Activated naive CD8-positive, alpha-beta T cell (primary cell): Measurements from ENCODE around the gene TSKU.
A peak's percentile ranks its signal among the peaks of the same experiment; 100 is the strongest.

Experiments used
- H3K27ac Mint-ChIP-seq: one replicate; pipeline ENCODE4 v1.8.0; 2021; ENCODE audit warnings: mixed read lengths
- H3K27me3 Mint-ChIP-seq: one replicate; pipeline ENCODE4 v1.8.0; 2021; ENCODE audit warnings: mixed read lengths
- H3K36me3 Mint-ChIP-seq: one replicate; pipeline ENCODE4 v1.8.0; 2021; ENCODE audit warnings: mixed read lengths
- H3K4me1 Mint-ChIP-seq: one replicate; pipeline ENCODE4 v1.8.0; 2021; ENCODE audit warnings: low read depth, mixed read lengths
- H3K4me3 Mint-ChIP-seq: one replicate; pipeline ENCODE4 v1.8.0; 2021; ENCODE audit warnings: mild to moderate bottlenecking, mixed read lengths
- H3K9me3 Mint-ChIP-seq: one replicate; pipeline ENCODE4 v1.8.0; 2021; ENCODE audit warnings: low read depth, mixed read lengths

The TSKU gene

GRCh38 chr11:76762356-76762752, 20.8 kb upstream of the TSKU start:
- no peaks in the 10 kb centered on the region for H3K9me3 Mint-ChIP-seq
- peaks cover 7% of the 10 kb centered on the region for H3K4me1 Mint-ChIP-seq
- no peak overlapping the region for H3K4me3 Mint-ChIP-seq
- H3K36me3 Mint-ChIP-seq: no peaks in the 10 kb centered on the region
- no peaks in the 10 kb centered on the region for H3K27me3 Mint-ChIP-seq
- no peak overlapping the region for H3K27ac Mint-ChIP-seq

- Mint-ChIP-seq H3K27ac (no peak overlapping the region), H3K27me3 (no peaks in the 10 kb centered on the region), H3K4me1 (peaks cover 12% of the 10 kb centered on the region), H3K36me3 (no peaks in the 10 kb centered on the region), H3K9me3 (no peaks in the 10 kb centered on the region), H3K4me3 (no peak overlapping the region)
These were observed 20.1 kb upstream of the TSKU start for GRCh38 chr11:76762867-76763572.

- no peak overlapping the region for H3K27ac Mint-ChIP-seq
- no peak overlapping the region for H3K4me3 Mint-ChIP-seq
- no peaks in the 10 kb centered on the region for H3K9me3 Mint-ChIP-seq
- peaks cover 19% of the 10 kb centered on the region for H3K4me1 Mint-ChIP-seq
- no peaks in the 10 kb centered on the region for H3K36me3 Mint-ChIP-seq
- no peaks in the 10 kb centered on the region for H3K27me3 Mint-ChIP-seq
These were observed 19.4 kb upstream of the TSKU start for GRCh38 chr11:76763573-76764346.

- Mint-ChIP-seq H3K9me3 (no peaks in the 10 kb centered on the region), H3K27me3 (no peaks in the 10 kb centered on the region), H3K4me3 (no peak overlapping the region), H3K4me1 (peaks cover 21% of the 10 kb centered on the region), H3K27ac (no peak overlapping the region), H3K36me3 (no peaks in the 10 kb centered on the region)
These were observed 18.1 kb upstream of the TSKU start for GRCh38 chr11:76764941-76765665.

- no peaks in the 10 kb centered on the region for H3K27me3 Mint-ChIP-seq
- H3K4me3 Mint-ChIP-seq: no peak overlapping the region
- H3K27ac Mint-ChIP-seq: no peak overlapping the region
- H3K9me3 Mint-ChIP-seq: no peaks in the 10 kb centered on the region
- no peaks in the 10 kb centered on the region for H3K36me3 Mint-ChIP-seq
- H3K4me1 Mint-ChIP-seq: peaks cover 21% of the 10 kb centered on the region
These were observed 17.2 kb upstream of the TSKU start for GRCh38 chr11:76765863-76766350.

GRCh38 chr11:76766521-76766920, 16.6 kb upstream of the TSKU start:
- Mint-ChIP-seq H3K36me3 (no peaks in the 10 kb centered on the region), H3K4me3 (no peak overlapping the region), H3K4me1 (peaks cover 21% of the 10 kb centered on the region), H3K27ac (no peak overlapping the region), H3K27me3 (no peaks in the 10 kb centered on the region), H3K9me3 (no peaks in the 10 kb centered on the region)

- Mint-ChIP-seq H3K9me3 (no peaks in the 10 kb centered on the region), H3K4me3 (no peak overlapping the region), H3K27me3 (no peaks in the 10 kb centered on the region), H3K36me3 (no peaks in the 10 kb centered on the region), H3K27ac (no peak overlapping the region), H3K4me1 (peaks cover 25% of the 10 kb centered on the region)
These were observed 15.5 kb upstream of the TSKU start for GRCh38 chr11:76767659-76768058.

GRCh38 chr11:76768088-76768908, 14.9 kb upstream of the TSKU start:
- Mint-ChIP-seq H3K9me3 (no peaks in the 10 kb centered on the region), H3K36me3 (no peaks in the 10 kb centered on the region), H3K27ac (no peak overlapping the region), H3K27me3 (no peaks in the 10 kb centered on the region), H3K4me1 (peaks cover 25% of the 10 kb centered on the region), H3K4me3 (peak overlapping the region; percentile 53)

GRCh38 chr11:76768909-76769560, 14.1 kb upstream of the TSKU start:
- Mint-ChIP-seq H3K9me3 (no peaks in the 10 kb centered on the region), H3K36me3 (no peaks in the 10 kb centered on the region), H3K4me1 (peaks cover 25% of the 10 kb centered on the region), H3K27ac (no peak overlapping the region), H3K4me3 (peak overlapping the region; percentile 53), H3K27me3 (no peaks in the 10 kb centered on the region)

GRCh38 chr11:76769645-76770586, 13.2 kb upstream of the TSKU start:
- no peak overlapping the region for H3K4me3 Mint-ChIP-seq
- H3K36me3 Mint-ChIP-seq: peaks cover 5% of the 10 kb centered on the region
- H3K27ac Mint-ChIP-seq: no peak overlapping the region
- peaks cover 25% of the 10 kb centered on the region for H3K4me1 Mint-ChIP-seq
- H3K9me3 Mint-ChIP-seq: peaks cover 6% of the 10 kb centered on the region
- H3K27me3 Mint-ChIP-seq: no peaks in the 10 kb centered on the region

GRCh38 chr11:76770642-76771445, 12.3 kb upstream of the TSKU start:
- no peak overlapping the region for H3K27ac Mint-ChIP-seq
- peaks cover 25% of the 10 kb centered on the region for H3K4me1 Mint-ChIP-seq
- peaks cover 2% of the 10 kb centered on the region for H3K27me3 Mint-ChIP-seq
- peaks cover 9% of the 10 kb centered on the region for H3K9me3 Mint-ChIP-seq
- peaks cover 7% of the 10 kb centered on the region for H3K36me3 Mint-ChIP-seq
- no peak overlapping the region for H3K4me3 Mint-ChIP-seq

GRCh38 chr11:76771446-76772099, 11.6 kb upstream of the TSKU start:
- Mint-ChIP-seq H3K4me3 (no peak overlapping the region), H3K27me3 (peaks cover 2% of the 10 kb centered on the region), H3K9me3 (peaks cover 15% of the 10 kb centered on the region), H3K4me1 (peaks cover 25% of the 10 kb centered on the region), H3K36me3 (peaks cover 7% of the 10 kb centered on the region), H3K27ac (no peak overlapping the region)
